ENCODE measurements around the gene PHIP. TPM values are rescaled to one million over a fixed set of nuclear protein-coding genes. Genes with fewer than 3 reads are reported as not detected.

PHIP gene
- total and polyA plus RNA-seq, 2 donors (not counting 3 experiments of a cell fraction or from before 2014, with no cell fraction given): 3.5 to 28.4 TPM

DNA sequence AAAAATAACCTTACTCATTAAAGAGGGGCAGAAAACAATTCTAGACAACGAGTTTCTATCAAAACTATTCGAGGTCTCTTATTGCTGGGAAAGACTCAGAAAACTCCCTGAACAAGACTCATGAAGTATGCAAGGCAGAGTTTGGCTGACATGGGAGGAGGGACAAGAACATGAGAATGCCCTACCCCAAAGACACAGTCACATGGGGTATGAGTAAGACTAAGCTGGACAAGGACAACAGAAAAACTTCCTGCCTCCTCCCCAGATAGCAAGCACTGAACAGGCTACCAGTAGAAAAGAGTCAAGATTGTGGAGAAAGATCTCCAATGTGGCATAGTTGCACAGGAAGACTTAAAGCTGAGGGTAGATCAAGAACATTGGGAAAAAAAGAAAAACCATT is 39.7 kb upstream of the PHIP start:
- TF ChIP-seq JUN (IDR thresholded peaks at IDR 0.05; ENCODE audit: borderline replicate concordance, insufficient read depth, insufficient read length, low read depth) (no peak), POLR2A (IDR thresholded peaks at IDR 0.05; ENCODE audit: low read depth, low read length) (no peak), POLR2AphosphoS5 (IDR thresholded peaks at IDR 0.05; ENCODE audit: insufficient read depth, low read depth, low read length) (no peak), GATA2 (IDR thresholded peaks at IDR 0.05; ENCODE audit: insufficient read depth, insufficient read length, low read depth, low read length) (no peak), EZH2 (IDR thresholded peaks at IDR 0.05; ENCODE audit: borderline replicate concordance, low read depth, low read length, severe bottlenecking) (no peak), MYC (IDR thresholded peaks at IDR 0.05; ENCODE audit: low read depth, low read length) (no peak), FOS (IDR thresholded peaks at IDR 0.05; ENCODE audit: borderline replicate concordance, insufficient read depth, low read length) (no peak)
- TF ChIP-seq, protein P1, sequence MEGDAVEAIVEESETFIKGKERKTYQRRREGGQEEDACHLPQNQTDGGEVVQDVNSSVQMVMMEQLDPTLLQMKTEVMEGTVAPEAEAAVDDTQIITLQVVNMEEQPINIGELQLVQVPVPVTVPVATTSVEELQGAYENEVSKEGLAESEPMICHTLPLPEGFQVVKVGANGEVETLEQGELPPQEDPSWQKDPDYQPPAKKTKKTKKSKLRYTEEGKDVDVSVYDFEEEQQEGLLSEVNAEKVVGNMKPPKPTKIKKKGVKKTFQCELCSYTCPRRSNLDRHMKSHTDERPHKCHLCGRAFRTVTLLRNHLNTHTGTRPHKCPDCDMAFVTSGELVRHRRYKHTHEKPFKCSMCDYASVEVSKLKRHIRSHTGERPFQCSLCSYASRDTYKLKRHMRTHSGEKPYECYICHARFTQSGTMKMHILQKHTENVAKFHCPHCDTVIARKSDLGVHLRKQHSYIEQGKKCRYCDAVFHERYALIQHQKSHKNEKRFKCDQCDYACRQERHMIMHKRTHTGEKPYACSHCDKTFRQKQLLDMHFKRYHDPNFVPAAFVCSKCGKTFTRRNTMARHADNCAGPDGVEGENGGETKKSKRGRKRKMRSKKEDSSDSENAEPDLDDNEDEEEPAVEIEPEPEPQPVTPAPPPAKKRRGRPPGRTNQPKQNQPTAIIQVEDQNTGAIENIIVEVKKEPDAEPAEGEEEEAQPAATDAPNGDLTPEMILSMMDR (IDR thresholded peaks at IDR 0.05; ENCODE audit: extremely low read depth in 1 of 2, insufficient read depth in 1 of 2, low read depth in 1 of 2, low read length in 2 of 2): no peak
- no peaks in the 10 kb centered on the region for H3K4me1 ChIP-seq (ENCODE audit: control insufficient read depth, extremely low read depth, insufficient read depth, low read length)
- no TSS peak for BruUV-seq (replicated peaks)
- no peaks in the 10 kb centered on the region for H3K9me3 ChIP-seq (replicated peaks; ENCODE audit: control insufficient read depth, insufficient read depth, low read length)
- no peak overlapping the region for H3K9ac ChIP-seq (replicated peaks; ENCODE audit: extremely low read depth, insufficient read depth, low read length)
- no peaks in the 10 kb centered on the region for H4K20me1 ChIP-seq (replicated peaks; ENCODE audit: control insufficient read depth, extremely low read depth, insufficient read depth, low read length)
- no peaks in the 10 kb centered on the region for H3K27me3 ChIP-seq (ENCODE audit: control insufficient read depth in 2 of 2, insufficient read depth in 2 of 2, low read length in 2 of 2)
- H3K27ac ChIP-seq (ENCODE audit: insufficient read depth, low read depth, low read length): no peak overlapping the region
- H2AFZ ChIP-seq (ENCODE audit: low read depth, low read length): no peak overlapping the region
- CTCF ChIA-PET: no interaction called here
- no peak overlapping the region for H3K4me3 ChIP-seq (replicated peaks in 1 of 3; ENCODE audit: insufficient read depth in 1 of 3, low read depth in 1 of 3, low read length in 3 of 3)
- H3K4me2 ChIP-seq (ENCODE audit: insufficient read depth, low read length): no peak overlapping the region
- no peak for DNase-seq (ENCODE audit: low read depth, low spot score)
- no peak for FAIRE-seq
- POLR2A ChIA-PET: no interaction called here
- no peaks in the 10 kb centered on the region for H3K9me1 ChIP-seq (replicated peaks; ENCODE audit: control insufficient read depth, extremely low read depth, insufficient read depth, low read length)
- dilution Hi-C loops (cut with MboI; ENCODE audit: extremely low pct_ligation_motif_present, low sequenced_read_pairs) (no loop called here), intact Hi-C loops (cut with micrococcal nuclease) (no loop called here)
- H3K36me3 ChIP-seq (ENCODE audit: control insufficient read depth in 2 of 2, extremely low read depth in 1 of 2, insufficient read depth in 2 of 2, low read length in 2 of 2): no peaks in the 10 kb centered on the region
- no peaks in the 10 kb centered on the region for H3K79me2 ChIP-seq (ENCODE audit: control insufficient read depth, insufficient read depth, low read length)

Data from endothelial cell of umbilical vein (primary cell).